Measurements from ENCODE around the gene LMBR1.

Gene LMBR1

GRCh38 chr7:156895024-156895780 lies 2.2 kb upstream of the LMBR1 start:
- no peak overlapping the region for H3K27ac ChIP-seq
- H3K36me3 ChIP-seq, result no peaks in the 10 kb centered on the region
- no peak overlapping the region for H3K4me3 ChIP-seq
- peaks cover 0 to 20% (median 11%) of the 10 kb centered on the region in 4 donors for H3K4me1 ChIP-seq
- no peaks in the 10 kb centered on the region for H3K27me3 ChIP-seq
- DNase-seq, result peak; percentile 51
- intact Hi-C loops (cut with DNase I; ENCODE audit: low total_unique reads), result loop anchor here (5.0 to 10.0 kb wide), 2 partner anchors 52 to 240 kb away; partner anchors contain the start of genes NOM1 and UBE3C
- TF ChIP-seq CTCF (IDR thresholded peaks at IDR 0.05), result no peak
- no peaks in the 10 kb centered on the region for H3K9me3 ChIP-seq

GRCh38 chr7:156892081-156892800 lies 742 bp downstream of the LMBR1 start:
- Histone ChIP-seq H3K27ac (peak overlapping the region; percentile 81 to 84), H3K4me1 (peaks cover 0 to 20% (median 11%) of the 10 kb centered on the region in 4 donors), H3K4me3 (peak overlapping the region; percentile 68 to 96), H3K36me3 (no peaks in the 10 kb centered on the region), H3K27me3 (no peaks in the 10 kb centered on the region), H3K9me3 (no peaks in the 10 kb centered on the region)
- intact Hi-C loops (cut with DNase I; ENCODE audit: low total_unique reads), result loop anchor here (10.0 kb wide), 1 partner anchor 243 kb away; the partner anchor contains the start of gene UBE3C
- no peak for TF ChIP-seq CTCF (IDR thresholded peaks at IDR 0.05)
- peak; percentile 34 to 76 for DNase-seq

GRCh38 chr7:156889746-156890145 lies 3.2 kb downstream of the LMBR1 start:
- no peak overlapping the region for H3K27ac ChIP-seq
- no peak for TF ChIP-seq CTCF (IDR thresholded peaks at IDR 0.05)
- H3K9me3 ChIP-seq, result no peaks in the 10 kb centered on the region
- H3K36me3 ChIP-seq, result no peaks in the 10 kb centered on the region
- H3K4me1 ChIP-seq, result peaks cover 0 to 20% (median 11%) of the 10 kb centered on the region in 4 donors
- H3K4me3 ChIP-seq, result no peak overlapping the region
- H3K27me3 ChIP-seq, result no peaks in the 10 kb centered on the region
- peak in 1 of 2 donors; percentile 20 for DNase-seq
- intact Hi-C loops (cut with DNase I; ENCODE audit: low total_unique reads), result loop anchor here (10.0 kb wide), 1 partner anchor 245 kb away; the partner anchor contains the start of gene UBE3C

- peaks cover 0 to 14% (median 11%) of the 10 kb centered on the region in 4 donors for H3K4me1 ChIP-seq
- TF ChIP-seq CTCF (IDR thresholded peaks at IDR 0.05), result no peak
These were observed 3.9 kb downstream of the LMBR1 start for GRCh38 chr7:156889089-156889488.

GRCh38 chr7:156886020-156886795 lies 6.8 kb downstream of the LMBR1 start:
- no peak for DNase-seq
- intact Hi-C loops (cut with DNase I; ENCODE audit: low total_unique reads), result no loop called here
- no peak overlapping the region for H3K27ac ChIP-seq
- no peaks in the 10 kb centered on the region for H3K27me3 ChIP-seq
- no peaks in the 10 kb centered on the region for H3K36me3 ChIP-seq
- no peak for TF ChIP-seq CTCF (IDR thresholded peaks at IDR 0.05)
- H3K4me1 ChIP-seq, result no peaks in the 10 kb centered on the region
- no peak overlapping the region for H3K4me3 ChIP-seq
- H3K9me3 ChIP-seq, result no peaks in the 10 kb centered on the region

More at GRCh38 chr7:156889089-156889488, 3.9 kb downstream of the LMBR1 start:
- Histone ChIP-seq H3K36me3 (no peaks in the 10 kb centered on the region), H3K4me3 (no peak overlapping the region), H3K9me3 (no peaks in the 10 kb centered on the region), H3K27ac (no peak overlapping the region), H3K27me3 (no peaks in the 10 kb centered on the region)
- DNase-seq, result no peak
- intact Hi-C loops (cut with DNase I; ENCODE audit: low total_unique reads), result no loop called here
